ENCODE results near the gene HM13.
"Not testable (repeated sequence)": the region's sequence is repeated elsewhere in the genome, so short reads cannot be mapped to it uniquely, and the experiment has no call there.

The HM13 gene

DNA sequence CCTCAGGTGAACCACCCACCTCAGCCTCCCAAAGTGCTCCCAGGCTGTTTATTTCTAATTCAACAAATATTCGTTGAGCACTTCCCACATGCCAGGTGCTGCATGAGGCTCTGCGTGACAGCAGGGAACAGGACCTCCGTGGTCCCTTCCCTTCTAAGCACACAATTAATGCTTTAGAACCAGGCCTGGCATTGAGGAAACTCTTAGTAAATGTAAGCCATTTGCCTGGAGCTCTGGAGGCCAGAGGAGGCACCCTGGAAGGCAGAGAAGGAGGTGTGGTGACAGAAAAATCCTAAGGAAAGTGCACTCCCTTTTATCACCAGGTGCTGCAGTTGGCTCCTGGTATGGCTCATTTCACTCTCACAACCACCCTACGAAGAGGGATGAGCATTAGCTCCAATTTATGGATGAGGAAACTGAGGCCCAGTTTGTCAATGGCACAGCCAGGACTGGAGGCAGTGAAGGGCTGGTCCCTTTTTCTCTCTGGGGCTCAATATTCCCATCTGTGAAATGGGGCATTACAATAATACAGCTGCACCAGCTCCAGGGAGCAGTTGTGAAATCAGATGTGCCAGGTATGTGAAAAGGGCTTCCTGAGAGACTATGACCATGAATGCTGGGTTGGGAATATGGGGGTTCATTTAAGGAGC, 82.7 kb downstream of the HM13 start:
- ATAC-seq: no peak
- DNase-seq: no peak
- Mint-ChIP-seq H3K27ac (no peak overlapping the region), H3K27me3 (peaks cover 27% of the 10 kb centered on the region), H3K9me3 (no peaks in the 10 kb centered on the region), H3K4me3 (no peak overlapping the region), H3K4me1 (peaks cover 27% of the 10 kb centered on the region)

DNA sequence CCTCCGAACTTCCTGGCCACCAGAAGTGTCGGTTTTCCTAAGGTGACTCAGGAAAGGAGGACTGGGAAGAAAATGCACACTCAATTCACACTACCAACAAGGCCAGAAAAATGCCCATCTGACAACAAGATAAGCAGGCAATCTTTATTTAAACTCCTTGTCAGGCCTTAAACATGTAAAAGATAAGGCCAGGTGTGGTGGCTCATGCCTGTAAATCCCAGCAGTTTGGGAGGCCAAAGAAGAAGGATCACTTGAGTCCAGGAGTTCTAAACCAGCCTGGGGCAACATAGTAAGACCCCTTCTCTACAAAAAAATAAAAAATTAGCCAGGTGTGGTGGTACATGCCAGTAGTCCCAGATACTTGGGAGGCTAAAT, 83.2 kb downstream of the HM13 start:
- ATAC-seq (no peak), DNase-seq (no peak)
- Mint-ChIP-seq H3K4me3 (no peak overlapping the region), H3K4me1 (peaks cover 28% of the 10 kb centered on the region), H3K27me3 (peaks cover 32% of the 10 kb centered on the region), H3K9me3 (no peaks in the 10 kb centered on the region), H3K27ac (no peak overlapping the region)

DNA sequence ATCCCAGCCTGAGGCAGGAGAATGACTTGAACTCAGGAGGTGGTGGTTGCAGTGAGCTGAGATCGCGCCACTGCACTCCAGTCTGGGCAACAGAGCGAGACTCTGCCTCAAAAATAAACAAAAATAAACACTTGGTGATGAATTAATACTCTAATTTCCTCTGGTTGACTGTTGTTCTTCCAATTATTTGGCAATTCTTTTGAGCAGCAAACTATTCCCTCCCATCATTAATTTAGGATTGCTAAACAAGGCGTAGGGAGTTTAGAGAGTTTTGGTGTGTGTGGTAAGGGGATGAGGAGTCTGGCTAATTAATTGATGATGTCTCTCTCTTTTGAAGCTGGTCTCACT, 88.2 kb downstream of the HM13 start:
- Mint-ChIP-seq H3K4me1 (peaks cover 38% of the 10 kb centered on the region), H3K4me3 (no peak overlapping the region), H3K27ac (no peak overlapping the region), H3K9me3 (no peaks in the 10 kb centered on the region), H3K27me3 (peaks cover 63% of the 10 kb centered on the region)
- ATAC-seq (no peak), DNase-seq (no peak)

DNA sequence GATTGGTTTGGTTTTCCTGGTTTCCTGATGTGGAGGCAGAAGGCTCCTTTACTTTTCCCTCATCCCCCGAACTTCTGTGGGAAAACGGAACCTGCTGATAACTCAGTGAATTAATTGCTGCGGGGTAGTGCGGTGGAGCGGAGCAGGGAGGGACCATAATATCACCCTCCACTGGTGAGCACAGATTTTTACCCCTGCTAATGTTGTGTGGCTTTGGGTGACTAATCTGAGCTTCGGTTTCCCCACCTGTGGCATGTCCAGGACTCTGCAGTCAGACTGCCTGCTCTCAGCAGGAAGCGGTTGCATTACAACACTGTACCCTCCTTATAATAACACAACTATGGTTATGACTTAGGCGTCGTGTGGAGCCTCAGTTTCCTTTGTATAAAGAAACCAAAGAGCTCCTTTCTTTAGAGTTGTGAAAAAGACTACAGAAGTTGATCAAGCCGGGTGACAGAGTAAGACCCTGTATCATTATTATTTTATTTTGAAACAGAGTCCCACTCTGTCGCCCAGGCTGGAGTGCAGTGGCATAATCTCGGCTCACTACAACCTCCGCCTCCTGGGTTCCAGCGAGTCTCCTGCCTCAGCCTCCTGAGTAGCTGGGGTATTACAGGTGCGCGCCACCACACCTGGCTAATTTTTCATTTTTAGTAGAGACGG, 88.7 kb downstream of the HM13 start:
- H3K4me3 Mint-ChIP-seq: peak overlapping the region; percentile 28 to 50
- no peak overlapping the region for H3K27ac Mint-ChIP-seq
- DNase-seq: peak; percentile 33 to 80
- peak; percentile 93 for ATAC-seq
- H3K9me3 Mint-ChIP-seq: no peaks in the 10 kb centered on the region
- peaks cover 38% of the 10 kb centered on the region for H3K4me1 Mint-ChIP-seq
- H3K27me3 Mint-ChIP-seq: peaks cover 68% of the 10 kb centered on the region

DNA sequence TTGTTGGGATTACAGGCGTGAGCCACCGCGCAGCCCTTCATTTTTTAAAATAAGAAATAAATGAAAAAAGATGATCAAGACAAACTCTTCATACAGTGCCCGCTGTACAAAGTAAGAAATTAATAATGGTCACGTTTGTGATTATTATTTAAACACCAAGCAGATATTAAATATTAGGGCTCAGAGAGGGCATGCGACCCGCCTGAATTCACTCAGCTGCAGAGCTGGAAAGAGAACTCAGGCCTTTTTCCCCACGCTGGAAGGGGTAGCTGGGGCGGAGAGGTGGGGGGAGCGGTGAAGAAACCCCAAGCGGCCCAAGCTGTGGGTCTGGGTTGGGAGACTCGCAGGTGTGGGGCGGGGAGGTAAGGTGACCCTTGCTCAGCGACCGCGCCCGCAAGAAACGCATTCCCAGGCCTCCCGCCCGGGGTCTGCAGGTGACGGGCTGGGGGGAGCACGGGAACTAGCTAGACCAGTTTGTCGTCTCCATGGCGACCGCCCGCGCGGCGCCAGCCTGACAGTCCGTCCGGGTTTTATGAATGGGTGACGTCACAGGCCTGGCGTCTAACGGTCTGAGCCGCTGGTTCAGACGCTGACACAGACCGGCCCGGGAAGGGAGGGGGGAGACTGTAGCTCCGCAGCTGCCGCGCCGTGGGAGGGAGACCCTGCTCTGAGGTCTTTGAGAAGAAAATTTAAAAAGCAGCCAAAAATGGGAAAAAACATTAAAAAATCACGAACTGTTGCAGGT, 89.8 kb downstream of the HM13 start:
- Mint-ChIP-seq H3K27me3 (peaks cover 79% of the 10 kb centered on the region), H3K4me3 (peak overlapping the region; percentile 91 to 98), H3K27ac (no peak overlapping the region), H3K9me3 (no peaks in the 10 kb centered on the region), H3K4me1 (peaks cover 38% of the 10 kb centered on the region)
- DNase-seq (peak; percentile 60 to 70), ATAC-seq (peak; percentile 39)

DNA sequence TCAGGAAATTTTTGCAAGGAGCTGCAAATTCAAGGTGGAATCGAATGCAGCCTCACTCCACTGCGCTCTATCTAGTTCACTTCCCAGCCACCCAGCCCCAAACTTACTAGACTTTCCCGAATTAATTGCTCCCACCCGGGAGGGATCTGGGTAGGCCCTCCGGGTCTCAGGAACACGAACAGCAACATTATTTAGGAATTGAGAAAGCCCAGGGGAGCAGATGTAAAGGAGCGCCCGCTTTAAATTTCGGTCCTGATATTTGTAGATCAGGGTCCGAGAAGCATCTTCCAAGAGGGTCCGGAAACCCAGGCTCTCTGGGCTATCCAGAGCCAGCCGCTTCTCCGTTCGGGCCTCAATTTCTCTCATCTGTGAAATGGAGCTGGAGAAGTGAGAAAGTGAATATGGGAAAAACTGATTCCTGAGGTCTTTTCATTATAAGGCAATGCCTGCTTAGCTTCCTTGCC, 90.4 kb downstream of the HM13 start:
- ATAC-seq (no peak), DNase-seq (no peak)
- peaks cover 85% of the 10 kb centered on the region for H3K27me3 Mint-ChIP-seq
- H3K4me3 Mint-ChIP-seq: peak overlapping the region; percentile 91 to 98
- no peaks in the 10 kb centered on the region for H3K9me3 Mint-ChIP-seq
- H3K27ac Mint-ChIP-seq: no peak overlapping the region
- H3K4me1 Mint-ChIP-seq: peaks cover 38% of the 10 kb centered on the region

DNA sequence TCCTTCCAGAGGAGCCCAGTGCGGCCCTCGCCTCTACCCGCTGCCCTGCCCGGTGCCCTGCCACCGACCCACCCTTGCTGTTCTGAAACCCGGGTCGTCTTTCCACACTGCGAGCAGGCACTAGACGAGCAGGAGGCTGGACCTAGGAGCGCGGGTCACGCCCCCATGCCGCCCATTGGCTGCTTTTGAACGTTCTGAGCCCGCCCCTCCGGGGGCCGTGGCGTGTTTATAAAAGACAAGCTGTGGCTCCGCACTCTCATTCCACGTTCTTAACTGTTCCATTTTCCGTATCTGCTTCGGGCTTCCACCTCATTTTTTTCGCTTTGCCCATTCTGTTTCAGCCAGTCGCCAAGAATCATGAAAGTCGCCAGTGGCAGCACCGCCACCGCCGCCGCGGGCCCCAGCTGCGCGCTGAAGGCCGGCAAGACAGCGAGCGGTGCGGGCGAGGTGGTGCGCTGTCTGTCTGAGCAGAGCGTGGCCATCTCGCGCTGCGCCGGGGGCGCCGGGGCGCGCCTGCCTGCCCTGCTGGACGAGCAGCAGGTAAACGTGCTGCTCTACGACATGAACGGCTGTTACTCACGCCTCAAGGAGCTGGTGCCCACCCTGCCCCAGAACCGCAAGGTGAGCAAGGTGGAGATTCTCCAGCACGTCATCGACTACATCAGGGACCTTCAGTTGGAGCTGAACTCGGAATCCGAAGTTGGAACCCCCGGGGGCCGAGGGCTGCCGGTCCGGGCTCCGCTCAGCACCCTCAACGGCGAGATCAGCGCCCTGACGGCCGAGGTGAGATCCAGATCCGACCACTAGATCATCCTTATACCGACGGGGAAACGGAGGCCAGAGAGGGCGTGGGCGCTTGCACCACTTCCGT, 91.0 kb downstream of the HM13 start, which contains the start of gene ID1:
ID1 (plus strand) TSS at position 259 of the 871 bp plus-strand sequence; CDS start at position 358, 99 bp downstream.
- Mint-ChIP-seq H3K9me3 (no peaks in the 10 kb centered on the region), H3K27me3 (peaks cover 84% of the 10 kb centered on the region), H3K27ac (peak within 1 kb of the TSS in 1 of 2 donors; percentile 19), H3K4me1 (peaks cover 38% of the 10 kb centered on the region), H3K4me3 (peak within 1 kb of the TSS; percentile 91 to 98)
- ATAC-seq (peak; percentile 87), DNase-seq (peak; percentile 78 to 84)

DNA sequence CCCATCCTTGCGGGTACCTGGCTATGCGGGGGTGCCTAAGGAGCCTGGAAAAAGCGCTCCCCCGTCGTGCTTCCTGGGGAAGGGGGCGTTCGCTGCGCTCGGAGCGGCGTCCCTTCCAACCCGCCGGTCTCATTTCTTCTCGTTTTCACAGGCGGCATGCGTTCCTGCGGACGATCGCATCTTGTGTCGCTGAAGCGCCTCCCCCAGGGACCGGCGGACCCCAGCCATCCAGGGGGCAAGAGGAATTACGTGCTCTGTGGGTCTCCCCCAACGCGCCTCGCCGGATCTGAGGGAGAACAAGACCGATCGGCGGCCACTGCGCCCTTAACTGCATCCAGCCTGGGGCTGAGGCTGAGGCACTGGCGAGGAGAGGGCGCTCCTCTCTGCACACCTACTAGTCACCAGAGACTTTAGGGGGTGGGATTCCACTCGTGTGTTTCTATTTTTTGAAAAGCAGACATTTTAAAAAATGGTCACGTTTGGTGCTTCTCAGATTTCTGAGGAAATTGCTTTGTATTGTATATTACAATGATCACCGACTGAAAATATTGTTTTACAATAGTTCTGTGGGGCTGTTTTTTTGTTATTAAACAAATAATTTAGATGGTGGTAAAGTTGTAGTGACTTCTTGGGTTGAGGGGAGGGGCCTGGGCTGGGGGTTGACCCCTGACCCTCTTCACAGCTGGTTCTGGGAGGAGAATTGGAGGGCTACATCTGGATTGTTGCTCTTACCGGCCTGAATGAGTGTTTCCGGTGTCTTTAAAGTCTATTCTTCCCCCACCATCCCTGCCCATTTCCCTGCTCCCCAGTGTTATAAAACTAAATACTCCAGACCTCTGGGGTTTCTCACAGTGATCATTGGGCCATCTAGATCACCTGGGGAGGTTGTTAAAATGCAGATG, 91.9 kb downstream of the HM13 start:
- Mint-ChIP-seq H3K27me3 (peaks cover 82% of the 10 kb centered on the region), H3K9me3 (no peaks in the 10 kb centered on the region), H3K27ac (no peak overlapping the region), H3K4me3 (peak overlapping the region; percentile 91 to 98), H3K4me1 (peaks cover 38% of the 10 kb centered on the region)
- DNase-seq (peak; percentile 16 to 23), ATAC-seq (no peak)

DNA sequence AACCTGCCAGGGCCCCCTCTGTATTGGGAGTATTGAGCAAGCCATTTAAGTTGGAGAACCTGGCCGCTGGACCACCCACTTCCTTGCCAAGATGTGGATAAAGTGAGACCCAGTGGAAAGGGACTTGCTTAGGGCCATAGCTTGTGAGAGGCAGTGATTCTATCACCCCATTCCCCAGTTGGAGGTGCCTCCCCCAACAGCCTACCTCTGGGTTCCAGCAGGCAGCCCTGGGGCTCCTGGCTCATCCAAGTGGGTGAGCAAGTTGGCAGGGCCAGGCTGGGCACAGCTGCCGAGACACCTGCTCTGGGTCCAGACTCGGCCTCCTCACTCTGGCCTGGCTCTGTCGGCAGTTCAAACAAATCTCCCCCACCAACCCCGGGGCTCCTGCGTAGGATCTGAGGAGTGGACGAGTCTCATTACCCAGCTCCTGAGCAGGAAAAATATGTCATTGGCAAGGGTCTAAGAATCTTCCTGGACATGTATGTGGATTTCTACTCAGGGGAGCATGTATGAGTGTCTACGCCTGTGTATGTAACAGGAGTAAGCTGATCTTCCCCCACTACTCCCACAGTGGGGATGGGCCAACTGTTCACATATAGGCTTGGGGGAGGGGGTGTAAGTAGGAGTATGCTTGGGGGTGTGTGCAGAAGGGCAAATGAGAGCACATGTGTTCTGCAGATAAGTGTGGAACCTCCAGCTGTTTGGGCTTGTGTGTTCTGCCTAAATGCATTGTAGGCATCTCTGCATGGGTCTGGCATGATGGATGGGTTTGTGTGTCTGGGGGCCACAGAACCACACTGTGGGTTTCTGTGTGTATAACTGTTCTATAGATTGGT, 92.8 kb downstream of the HM13 start:
- ATAC-seq: no peak
- Mint-ChIP-seq H3K4me1 (peaks cover 38% of the 10 kb centered on the region), H3K9me3 (no peaks in the 10 kb centered on the region), H3K27me3 (peaks cover 89% of the 10 kb centered on the region), H3K4me3 (peak overlapping the region in 1 of 2 donors; percentile 91), H3K27ac (no peak overlapping the region)
- no peak for DNase-seq

DNA sequence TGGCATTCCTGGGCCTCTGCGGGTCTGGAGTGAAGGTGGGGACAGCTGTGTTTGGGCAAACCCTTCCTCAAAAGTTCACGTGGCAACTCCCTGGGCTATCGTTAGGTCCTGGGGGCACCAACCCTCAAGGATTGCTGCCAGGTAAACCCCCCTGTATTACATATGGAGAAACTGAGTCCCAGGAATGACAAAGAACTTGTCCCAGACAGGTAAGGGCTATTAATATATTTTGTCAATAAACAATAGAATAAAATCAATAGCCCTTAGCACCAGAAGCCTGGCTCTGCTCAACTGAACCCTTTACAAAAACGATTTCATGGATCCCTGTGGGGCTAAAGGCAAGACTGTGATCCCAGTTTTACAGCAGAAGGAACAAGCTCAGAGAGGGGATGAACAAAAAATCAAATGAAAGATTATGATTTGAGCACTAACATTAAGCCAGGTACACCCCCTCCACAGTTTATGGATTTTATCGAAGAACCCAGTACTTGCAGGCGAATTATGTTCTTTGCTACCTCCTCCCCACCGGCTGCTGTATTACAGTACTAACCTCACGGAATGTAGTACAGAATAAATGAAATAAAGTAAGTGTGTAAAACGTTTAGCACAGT, 93.5 kb downstream of the HM13 start:
- peaks cover 39% of the 10 kb centered on the region for H3K4me1 Mint-ChIP-seq
- peak overlapping the region in 1 of 2 donors; percentile 48 for H3K27ac Mint-ChIP-seq
- H3K27me3 Mint-ChIP-seq: peaks cover 84% of the 10 kb centered on the region
- H3K4me3 Mint-ChIP-seq: no peak overlapping the region
- DNase-seq: no peak
- H3K9me3 Mint-ChIP-seq: no peaks in the 10 kb centered on the region
- no peak for ATAC-seq

DNA sequence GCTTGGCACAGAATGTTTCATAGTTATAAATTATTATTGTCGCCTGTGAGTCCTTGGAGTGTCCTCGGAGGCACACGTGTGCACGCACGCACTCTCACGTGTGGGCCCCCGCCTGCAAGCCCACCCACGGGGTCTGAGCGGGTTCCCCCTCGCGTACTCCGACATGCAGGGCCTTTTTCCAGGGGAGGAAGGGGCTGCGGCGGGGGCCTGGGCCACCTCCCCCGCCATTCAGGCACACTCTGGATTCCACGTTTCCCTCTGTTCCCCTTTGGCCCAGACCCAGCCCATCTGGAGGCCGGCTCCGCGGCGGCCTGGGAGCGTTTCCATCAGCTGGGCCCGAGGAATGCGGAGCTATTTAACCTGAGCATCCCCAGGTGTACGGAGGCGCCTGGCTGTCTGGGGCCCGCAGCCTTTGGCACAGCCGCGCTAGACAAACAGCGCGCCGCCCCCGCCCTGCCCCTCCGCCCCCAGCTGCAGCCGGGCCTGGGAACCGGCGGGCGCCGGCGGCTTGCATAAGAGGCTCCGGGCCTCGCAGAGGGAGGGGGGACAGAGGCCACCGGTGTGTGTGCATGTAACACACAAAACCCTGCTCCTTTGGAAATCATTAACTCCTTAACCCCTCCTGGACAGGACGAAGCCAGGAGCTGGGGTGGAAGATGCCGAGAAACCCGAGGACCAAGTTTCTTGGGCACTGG, 94.2 kb downstream of the HM13 start:
- ATAC-seq (no peak), DNase-seq (no peak)
- H3K9me3 Mint-ChIP-seq: no peaks in the 10 kb centered on the region
- H3K4me1 Mint-ChIP-seq: peaks cover 40% of the 10 kb centered on the region
- H3K4me3 Mint-ChIP-seq: no peak overlapping the region
- peaks cover 86% of the 10 kb centered on the region for H3K27me3 Mint-ChIP-seq
- H3K27ac Mint-ChIP-seq: peak overlapping the region in 1 of 2 donors; percentile 48

DNA sequence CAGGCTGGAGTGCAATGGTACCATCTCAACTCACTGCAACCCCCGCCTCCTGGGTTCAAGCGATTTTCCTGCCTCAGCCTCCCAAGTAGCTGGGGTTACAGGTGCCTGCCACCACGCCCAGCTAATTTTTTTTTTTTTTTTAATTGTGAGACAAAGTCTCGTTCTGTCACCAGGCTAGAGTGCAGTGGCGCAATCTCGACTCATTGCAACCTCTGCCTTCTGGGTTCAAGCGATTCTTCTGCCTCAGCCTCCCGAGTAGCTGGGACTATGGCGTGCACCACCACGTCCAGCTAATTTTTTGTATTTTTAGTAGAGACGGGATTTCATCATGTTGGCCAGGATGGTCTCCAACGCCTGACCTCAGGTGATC, 98.0 kb downstream of the HM13 start:
- DNase-seq, H3K9me3 Mint-ChIP-seq, ATAC-seq, H3K27ac Mint-ChIP-seq, H3K4me3 Mint-ChIP-seq: not testable (repeated sequence)
- H3K27me3 Mint-ChIP-seq: peaks cover 49% of the 10 kb centered on the region
- peaks cover 12% of the 10 kb centered on the region for H3K4me1 Mint-ChIP-seq

DNA sequence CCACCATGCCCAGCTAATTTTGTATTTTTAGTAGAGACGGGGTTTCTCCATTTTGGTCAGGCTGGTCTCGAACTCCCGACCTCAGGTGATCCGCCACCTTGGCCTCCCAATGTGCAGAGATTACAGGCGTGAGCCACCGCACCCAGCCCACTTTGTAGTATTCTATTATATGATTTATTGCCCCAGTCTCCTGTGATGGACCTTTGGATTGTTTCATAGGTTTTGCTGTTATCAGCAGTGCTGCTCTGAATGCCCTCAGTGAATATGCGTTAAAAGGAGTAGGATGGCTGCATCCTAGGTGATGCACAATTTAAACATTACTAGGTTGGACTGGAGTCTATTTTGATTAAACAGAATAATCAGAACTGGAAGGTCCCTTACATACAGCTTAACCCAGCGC, 101.2 kb downstream of the HM13 start:
- Mint-ChIP-seq H3K4me3 (no peak overlapping the region), H3K9me3 (no peaks in the 10 kb centered on the region)
- no peak for ATAC-seq

More for the DNA sequence above, 101.2 kb downstream of the HM13 start:
- DNase-seq: no peak
- H3K4me1 Mint-ChIP-seq: peaks cover 18% of the 10 kb centered on the region
- H3K27ac Mint-ChIP-seq: no peak overlapping the region
- H3K27me3 Mint-ChIP-seq: peaks cover 26% of the 10 kb centered on the region
